ENCODE data around the gene SLC51B. TPM values are rescaled to one million over a fixed set of nuclear protein-coding genes. Genes with fewer than 3 reads are reported as not detected.

The SLC51B gene
- total RNA-seq, 3 donors from 2014 or later (not counting 1 experiment from before 2014, with no cell fraction given), result not detected

DNA sequence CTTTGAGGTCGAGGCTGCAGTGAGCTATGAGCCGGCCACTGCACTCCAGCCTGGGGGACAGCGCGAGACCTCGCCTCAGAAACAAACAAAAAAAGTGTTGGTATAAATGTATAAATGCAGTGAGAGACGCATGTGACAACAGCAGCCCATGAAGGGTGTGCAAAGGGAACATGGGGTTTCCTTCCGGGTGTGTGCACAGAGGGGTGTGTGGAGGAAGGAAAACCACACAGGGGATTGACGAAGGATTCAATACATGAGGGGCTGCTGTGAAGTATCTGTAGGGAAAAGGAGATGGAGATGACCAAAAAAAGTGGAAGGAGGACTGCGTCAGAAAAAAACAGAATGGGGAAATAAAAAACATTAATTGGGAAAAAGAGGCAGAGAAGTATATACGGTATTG lies 16.8 kb upstream of the SLC51B start:
- no peak for TF ChIP-seq CTCF (IDR thresholded peaks at IDR 0.05)
- WGBS (ENCODE audit: insufficient coverage), result 22% methylated on average over 9 of the region's 10 CpGs
- peaks cover 4% of the 10 kb centered on the region for H3K27me3 ChIP-seq (ENCODE audit: control insufficient read depth, insufficient read depth, low read length)
- H3K36me3 ChIP-seq (ENCODE audit: control insufficient read depth, insufficient read depth, low read length), result peaks cover 21% of the 10 kb centered on the region
- no peak overlapping the region for H3K27ac ChIP-seq (ENCODE audit: low read length)
- ATAC-seq, result no peak
- H3K9me3 Mint-ChIP-seq, result no peaks in the 10 kb centered on the region
- intact Hi-C loops (cut with micrococcal nuclease), result no loop called here
- H3K27me3 Mint-ChIP-seq (ENCODE audit: low read depth in 2 of 2), result peaks cover 0 to 13% of the 10 kb centered on the region in 2 donors
- H3K4me1 ChIP-seq (ENCODE audit: control insufficient read depth, insufficient read depth, low read length), result peaks cover 20% of the 10 kb centered on the region
- no peaks in the 10 kb centered on the region for H3K9me3 ChIP-seq (ENCODE audit: control insufficient read depth, insufficient read depth, low read length)
- peak overlapping the region; percentile 91 for H3K4me3 Mint-ChIP-seq
- peaks cover 13 to 15% of the 10 kb centered on the region in 2 donors for H3K4me1 Mint-ChIP-seq
- DNase-seq, result peak in 1 of 2 donors; percentile 39
- H3K36me3 Mint-ChIP-seq, result no peaks in the 10 kb centered on the region
- H3K4me3 ChIP-seq (ENCODE audit: low read length), result peak overlapping the region; percentile 79
- H3K27ac Mint-ChIP-seq, result peak overlapping the region; percentile 16 to 79

DNA sequence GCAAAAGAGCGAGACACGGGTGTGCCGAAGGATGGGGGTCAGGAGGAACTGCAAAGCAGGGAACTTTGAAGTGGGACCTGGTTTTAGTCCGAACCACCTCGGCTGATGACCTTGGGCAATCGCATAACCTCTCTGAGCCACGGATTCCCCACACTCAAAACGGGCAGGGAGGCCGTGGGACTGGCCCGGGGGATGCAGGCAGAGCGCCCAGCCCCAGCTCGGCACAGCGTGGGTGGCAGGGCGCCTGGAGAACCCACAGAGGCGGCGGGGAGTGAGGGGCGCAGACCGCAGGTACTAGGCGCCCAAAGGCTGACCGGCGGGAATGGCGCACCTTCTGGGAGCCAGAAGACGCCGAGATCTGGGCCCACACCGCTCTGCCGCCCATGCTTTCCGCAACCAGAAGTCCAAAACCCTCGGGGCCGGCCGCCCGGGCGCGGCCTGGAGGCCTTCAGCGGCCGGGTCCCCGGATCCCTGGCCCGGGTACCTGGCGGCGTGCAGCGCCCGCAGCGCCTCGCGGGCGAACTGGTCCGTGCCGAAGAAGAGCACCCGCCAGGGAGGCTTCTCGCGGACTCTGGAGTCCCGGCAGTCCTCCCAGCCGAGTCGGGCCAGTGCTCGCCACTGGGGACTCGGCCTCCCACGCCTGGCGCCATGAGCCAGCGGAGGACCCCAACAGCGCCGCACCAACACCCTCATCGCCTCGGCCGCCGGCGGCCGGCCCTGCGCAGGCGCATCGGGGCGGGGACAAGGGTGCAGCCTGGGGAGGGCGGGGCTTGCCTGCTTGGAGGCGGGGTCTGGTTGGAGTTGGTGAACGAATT lies 16.1 kb upstream of the SLC51B start, which contains the start of gene MTFMT:
Gene MTFMT (minus strand): TSS at position 719 of the 815 bp plus-strand sequence. CDS start 26 bp downstream, at position 693.
- Mint-ChIP-seq H3K9me3 (no peaks in the 10 kb centered on the region), H3K27me3 (ENCODE audit: low read depth in 2 of 2) (peaks cover 0 to 13% of the 10 kb centered on the region in 2 donors), H3K36me3 (no peaks in the 10 kb centered on the region), H3K27ac (peak within 1 kb of the TSS; percentile 16 to 79), H3K4me1 (peaks cover 13 to 20% of the 10 kb centered on the region in 2 donors), H3K4me3 (peak within 1 kb of the TSS; percentile 91)
- Histone ChIP-seq H3K4me1 (ENCODE audit: control insufficient read depth, insufficient read depth, low read length) (peaks cover 20% of the 10 kb centered on the region), H3K4me3 (ENCODE audit: low read length) (peak within 1 kb of the TSS; percentile 79), H3K27me3 (ENCODE audit: control insufficient read depth, insufficient read depth, low read length) (peaks cover 4% of the 10 kb centered on the region), H3K27ac (ENCODE audit: low read length) (peak within 1 kb of the TSS; percentile 49), H3K36me3 (ENCODE audit: control insufficient read depth, insufficient read depth, low read length) (peaks cover 19% of the 10 kb centered on the region), H3K9me3 (ENCODE audit: control insufficient read depth, insufficient read depth, low read length) (no peaks in the 10 kb centered on the region)
- no peak for TF ChIP-seq CTCF (IDR thresholded peaks at IDR 0.05)
- WGBS (ENCODE audit: insufficient coverage), result under 1% methylated on average over 71 of the region's 73 CpGs
- intact Hi-C loops (cut with micrococcal nuclease), result loop anchor here (1.0 kb wide), 1 partner anchor 39 kb away; no protein-coding TSS in a partner anchor
- DNase-seq (peak; percentile 87 to 94), ATAC-seq (peak; percentile 97)

GRCh38 chr15:65029736-65030208 lies 15.4 kb upstream of the SLC51B start:
- H3K4me1 ChIP-seq (ENCODE audit: control insufficient read depth, insufficient read depth, low read length), result peaks cover 20% of the 10 kb centered on the region
- peaks cover 4% of the 10 kb centered on the region for H3K27me3 ChIP-seq (ENCODE audit: control insufficient read depth, insufficient read depth, low read length)
- peak overlapping the region; percentile 40 for H3K4me3 Mint-ChIP-seq
- no peak overlapping the region for H3K4me3 ChIP-seq (ENCODE audit: low read length)
- H3K9me3 ChIP-seq (ENCODE audit: control insufficient read depth, insufficient read depth, low read length), result no peaks in the 10 kb centered on the region
- H3K4me1 Mint-ChIP-seq, result peaks cover 13 to 20% of the 10 kb centered on the region in 2 donors
- no peak overlapping the region for H3K27ac ChIP-seq (ENCODE audit: low read length)
- peaks cover 15% of the 10 kb centered on the region for H3K36me3 ChIP-seq (ENCODE audit: control insufficient read depth, insufficient read depth, low read length)
- no peak for ATAC-seq
- no peak for DNase-seq
- no peaks in the 10 kb centered on the region for H3K36me3 Mint-ChIP-seq
- 86% methylated on average over 9 of the region's 12 CpGs for WGBS (ENCODE audit: insufficient coverage)
- intact Hi-C loops (cut with micrococcal nuclease), result loop anchor here (1.0 kb wide), 1 partner anchor 39 kb away; no protein-coding TSS in a partner anchor
- H3K9me3 Mint-ChIP-seq, result no peaks in the 10 kb centered on the region
- no peak for TF ChIP-seq CTCF (IDR thresholded peaks at IDR 0.05)
- H3K27ac Mint-ChIP-seq, result peak overlapping the region in 1 of 2 donors; percentile 79
- H3K27me3 Mint-ChIP-seq (ENCODE audit: low read depth in 2 of 2), result peaks cover 0 to 13% of the 10 kb centered on the region in 2 donors

Data from natural killer cell (primary cell).